Cardiac muscle cell (in vitro differentiated cells and primary cell): ENCODE results near the gene PFKFB4. TPM values are rescaled to one million over a fixed set of nuclear protein-coding genes. Genes with fewer than 3 reads are reported as not detected.

ENCODE experiments used
- DNase-seq, 2 donors: peaks; one replicate each; pipeline versions ENCODE4 v3.0.0 to v3.0.0-alpha.2; 2010 to 2017; ENCODE audit warnings: low read depth in 1 of 2, low spot score in 1 of 2
- H3K27ac ChIP-seq: fragments of 200-600 bp; sonication (generic); 2 replicates; pipeline ENCODE4 v1.5.1; 2016
- H3K27me3 ChIP-seq: fragments of 200-600 bp; sonication (generic); 2 replicates; pipeline ENCODE4 v1.6.0; 2016; ENCODE audit warnings: control low read depth
- H3K36me3 ChIP-seq: fragments of 200-600 bp; sonication (generic); 2 replicates; pipeline ENCODE4 v1.5.1; 2016; ENCODE audit warnings: control low read depth
- H3K4me1 ChIP-seq: fragments of 200-600 bp; sonication (generic); 2 replicates; pipeline ENCODE4 v1.8.1; 2017; ENCODE audit warnings: low read depth, mild to moderate bottlenecking, mixed run types
- H3K4me3 ChIP-seq: fragments of 200-600 bp; sonication (generic); 2 replicates; pipeline ENCODE4 v1.5.1; 2016; ENCODE audit warnings: mild to moderate bottlenecking
- H3K9me3 ChIP-seq: fragments of 200-600 bp; sonication (generic); 2 replicates; pipeline ENCODE4 v1.5.1; 2017; ENCODE audit warnings: low read depth, mild to moderate bottlenecking, control low read depth
- polyA plus RNA-seq: library from polyadenylated mRNA; unstranded; fragments of >200 nt; fragmentation: Nextera tagmentation; extraction: Ambion mirVana; gene quantifications from 2 replicates; pipeline ENCODE4 v1.2.1, GENCODE V29; 2016
- total RNA-seq: library from RNA; depleted of rRNA; stranded (reverse); fragments of >200 nt; gene quantifications from 2 replicates; pipeline ENCODE4 v1.2.3, GENCODE V29; 2016
- TF ChIP-seq, protein P1 (sequence below): IDR thresholded peaks from 2 replicates; pipeline ENCODE4 v1.5.1; 2012; ENCODE audit warnings: low read depth, mild to moderate bottlenecking, low read length

PFKFB4 gene
- total and polyA plus RNA-seq, 2 experiments from 2014 or later, result 64.9 to 74.7 TPM

DNA sequence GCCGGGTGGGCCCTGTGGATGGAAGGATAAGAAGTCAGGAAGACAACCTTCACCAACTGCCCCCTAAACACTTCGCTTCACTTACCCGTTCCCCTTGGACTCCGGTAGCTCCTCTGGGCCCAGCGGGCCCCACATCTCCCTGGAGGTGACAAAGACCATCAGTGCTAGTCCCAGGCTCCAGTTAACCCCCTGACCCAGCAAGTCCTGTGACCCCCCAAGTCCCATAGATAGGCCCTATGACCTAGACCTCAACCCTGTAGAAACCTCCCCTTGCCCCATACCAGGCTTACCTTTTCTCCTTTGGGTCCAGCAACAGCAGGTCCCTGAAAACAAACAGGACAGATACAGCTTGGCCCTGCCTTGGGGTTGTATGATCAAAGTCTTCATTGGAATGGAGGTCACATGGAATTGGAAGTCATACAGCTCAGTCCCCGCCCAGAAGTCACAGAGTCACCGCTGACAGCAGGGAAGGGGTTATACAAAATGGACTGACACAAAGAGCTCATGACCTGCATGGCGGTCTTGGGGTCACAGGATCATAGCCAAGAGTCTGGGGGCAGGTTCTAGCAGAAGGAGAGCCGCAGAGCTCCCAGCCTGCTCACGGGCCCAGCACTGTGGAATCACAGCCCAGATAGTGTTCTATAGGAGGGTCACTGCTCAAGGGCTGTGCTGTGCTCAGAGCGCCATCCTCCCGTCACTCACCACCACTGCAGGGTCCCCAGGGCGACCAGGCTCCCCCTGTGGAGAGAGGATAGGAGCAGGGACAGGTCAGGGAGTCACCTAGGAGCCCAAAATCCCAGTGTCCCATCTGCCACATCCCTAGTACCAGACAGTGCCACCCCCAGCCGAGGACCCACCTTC lies 25.2 kb upstream of the PFKFB4 start:
- TF ChIP-seq, protein P1, sequence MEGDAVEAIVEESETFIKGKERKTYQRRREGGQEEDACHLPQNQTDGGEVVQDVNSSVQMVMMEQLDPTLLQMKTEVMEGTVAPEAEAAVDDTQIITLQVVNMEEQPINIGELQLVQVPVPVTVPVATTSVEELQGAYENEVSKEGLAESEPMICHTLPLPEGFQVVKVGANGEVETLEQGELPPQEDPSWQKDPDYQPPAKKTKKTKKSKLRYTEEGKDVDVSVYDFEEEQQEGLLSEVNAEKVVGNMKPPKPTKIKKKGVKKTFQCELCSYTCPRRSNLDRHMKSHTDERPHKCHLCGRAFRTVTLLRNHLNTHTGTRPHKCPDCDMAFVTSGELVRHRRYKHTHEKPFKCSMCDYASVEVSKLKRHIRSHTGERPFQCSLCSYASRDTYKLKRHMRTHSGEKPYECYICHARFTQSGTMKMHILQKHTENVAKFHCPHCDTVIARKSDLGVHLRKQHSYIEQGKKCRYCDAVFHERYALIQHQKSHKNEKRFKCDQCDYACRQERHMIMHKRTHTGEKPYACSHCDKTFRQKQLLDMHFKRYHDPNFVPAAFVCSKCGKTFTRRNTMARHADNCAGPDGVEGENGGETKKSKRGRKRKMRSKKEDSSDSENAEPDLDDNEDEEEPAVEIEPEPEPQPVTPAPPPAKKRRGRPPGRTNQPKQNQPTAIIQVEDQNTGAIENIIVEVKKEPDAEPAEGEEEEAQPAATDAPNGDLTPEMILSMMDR, result no peak
- Histone ChIP-seq H3K4me3 (no peak overlapping the region), H3K9me3 (no peaks in the 10 kb centered on the region), H3K27me3 (no peaks in the 10 kb centered on the region), H3K36me3 (peaks cover 32% of the 10 kb centered on the region), H3K4me1 (no peaks in the 10 kb centered on the region), H3K27ac (no peak overlapping the region)
- no peak for DNase-seq

DNA sequence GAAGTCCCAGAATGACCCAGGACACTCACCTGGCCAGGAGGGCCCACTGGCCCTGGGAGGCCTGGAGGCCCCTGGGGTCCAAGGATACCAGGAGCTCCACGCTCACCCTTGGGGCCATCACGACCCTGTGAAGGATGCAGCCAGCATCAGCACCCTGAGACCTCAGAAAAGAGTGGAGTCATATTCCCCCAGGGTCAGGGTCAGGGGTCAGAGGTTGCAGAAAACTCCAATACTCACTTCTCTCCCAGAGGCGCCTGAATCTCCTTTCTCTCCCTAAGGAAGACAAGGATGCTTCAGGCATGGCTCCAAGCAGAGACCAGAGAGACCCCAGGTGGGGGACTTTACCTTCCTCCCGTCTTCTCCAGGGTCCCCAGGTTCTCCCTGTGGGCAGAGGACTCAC lies 20.0 kb upstream of the PFKFB4 start:
- Histone ChIP-seq H3K27ac (no peak overlapping the region), H3K4me3 (no peak overlapping the region), H3K4me1 (no peaks in the 10 kb centered on the region), H3K27me3 (no peaks in the 10 kb centered on the region), H3K9me3 (no peaks in the 10 kb centered on the region), H3K36me3 (peaks cover 17% of the 10 kb centered on the region)
- TF ChIP-seq, protein P1, result no peak
- DNase-seq, result no peak

DNA sequence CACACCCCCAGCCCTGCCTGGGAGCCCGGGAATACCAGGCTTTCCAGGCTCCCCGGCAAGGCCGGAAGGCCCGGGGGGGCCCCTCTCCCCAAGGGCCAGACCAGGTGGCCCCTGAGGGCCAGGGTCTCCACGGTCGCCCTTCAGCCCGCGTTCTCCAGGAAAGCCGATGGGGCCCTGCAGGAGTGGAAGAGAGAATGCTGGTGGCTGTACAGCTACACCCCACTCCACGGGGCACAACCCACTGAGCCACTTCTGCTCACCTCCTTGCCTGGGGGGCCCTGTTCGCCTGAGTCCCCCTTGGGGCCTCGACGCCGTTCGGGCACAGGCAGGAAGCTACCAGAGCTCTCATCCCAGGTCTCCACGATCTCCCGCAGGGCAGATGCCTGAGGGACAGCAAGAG lies 18.8 kb upstream of the PFKFB4 start:
- Histone ChIP-seq H3K27me3 (no peaks in the 10 kb centered on the region), H3K36me3 (peaks cover 23% of the 10 kb centered on the region), H3K27ac (no peak overlapping the region), H3K4me1 (no peaks in the 10 kb centered on the region), H3K4me3 (no peak overlapping the region), H3K9me3 (no peaks in the 10 kb centered on the region)
- TF ChIP-seq, protein P1, result no peak
- DNase-seq, result no peak

- H3K36me3 ChIP-seq, result peaks cover 23% of the 10 kb centered on the region
- no peaks in the 10 kb centered on the region for H3K9me3 ChIP-seq
- no peak overlapping the region for H3K4me3 ChIP-seq
- DNase-seq, result no peak
- H3K27ac ChIP-seq, result no peak overlapping the region
- TF ChIP-seq, protein P1, result no peak
- H3K4me1 ChIP-seq, result no peaks in the 10 kb centered on the region
- no peaks in the 10 kb centered on the region for H3K27me3 ChIP-seq
These were observed 17.5 kb upstream of the PFKFB4 start for GRCh38 chr3:48573973-48574585.

DNA sequence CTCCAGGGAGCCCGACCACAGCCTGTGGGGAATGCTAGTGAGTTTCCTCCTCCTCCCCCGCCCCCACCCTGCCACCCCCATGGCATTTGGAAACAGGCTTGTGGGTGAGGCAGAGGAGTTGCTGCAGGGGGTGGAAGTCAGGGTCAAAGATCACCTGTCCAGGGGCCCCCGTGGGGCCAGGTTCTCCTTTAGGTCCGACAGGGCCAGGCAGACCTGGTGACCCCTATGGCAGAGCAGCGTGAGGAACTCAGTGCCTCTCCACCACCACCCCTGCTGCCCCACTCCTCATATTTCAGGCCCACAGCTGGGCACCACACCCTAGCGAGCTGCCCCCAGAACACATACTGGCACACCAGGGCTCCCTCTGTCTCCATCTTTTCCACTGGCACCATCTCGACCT lies 15.9 kb upstream of the PFKFB4 start:
- no peaks in the 10 kb centered on the region for H3K9me3 ChIP-seq
- no peak overlapping the region for H3K27ac ChIP-seq
- no peak for DNase-seq
- H3K27me3 ChIP-seq, result no peaks in the 10 kb centered on the region
- H3K4me3 ChIP-seq, result no peak overlapping the region
- peaks cover 18% of the 10 kb centered on the region for H3K36me3 ChIP-seq
- H3K4me1 ChIP-seq, result no peaks in the 10 kb centered on the region
- TF ChIP-seq, protein P1, result no peak
